ENCODE measurements around the gene PRKD3.

PRKD3 gene

DNA sequence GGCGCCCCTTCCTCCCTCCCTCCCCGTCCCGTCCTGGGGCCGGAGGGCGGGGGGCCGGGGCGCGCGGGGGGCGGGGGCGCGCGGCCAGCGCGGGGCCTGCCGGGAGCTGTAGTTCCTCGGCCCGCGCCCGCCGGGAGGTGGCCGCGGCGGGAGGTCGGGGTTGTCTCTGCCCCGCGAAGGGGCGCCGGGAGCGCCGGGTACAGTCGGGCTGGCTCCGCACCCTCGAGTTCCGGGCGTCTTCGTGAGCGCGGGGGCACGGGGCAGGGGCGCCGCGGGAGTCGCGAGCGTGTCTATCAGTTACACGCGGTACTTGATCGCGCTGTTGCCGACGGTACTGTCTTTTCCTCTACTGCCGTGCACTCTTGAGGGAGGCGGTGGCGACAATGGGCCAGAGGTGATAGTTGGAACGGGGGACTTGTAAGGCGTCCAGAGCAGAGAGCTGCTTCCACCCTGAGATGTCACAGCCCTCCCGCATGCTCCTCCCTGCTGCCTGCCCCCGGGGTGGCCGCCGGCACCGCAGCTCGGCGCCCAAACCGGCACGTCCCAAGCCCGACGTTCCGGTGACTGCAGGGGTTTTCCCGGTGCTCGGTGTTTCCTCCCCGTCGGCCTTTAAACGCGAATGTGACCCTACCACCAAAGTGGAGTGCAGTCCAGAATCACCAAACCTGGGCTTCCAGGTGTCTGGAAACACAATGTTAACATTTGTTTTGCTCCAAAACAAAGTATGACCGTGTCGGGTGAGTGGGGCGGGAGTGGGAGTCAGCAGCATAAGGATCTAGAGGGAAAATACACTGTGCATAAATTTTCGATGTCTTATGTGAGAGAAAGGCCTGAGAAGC lies at the start of gene PRKD3:
Gene PRKD3 (minus strand): TSS at position 48 of the 839 bp plus-strand sequence. CDS start 8,309 bp downstream, outside the sequence.
- no peak for DNase-seq (ENCODE audit: low read depth)

DNA sequence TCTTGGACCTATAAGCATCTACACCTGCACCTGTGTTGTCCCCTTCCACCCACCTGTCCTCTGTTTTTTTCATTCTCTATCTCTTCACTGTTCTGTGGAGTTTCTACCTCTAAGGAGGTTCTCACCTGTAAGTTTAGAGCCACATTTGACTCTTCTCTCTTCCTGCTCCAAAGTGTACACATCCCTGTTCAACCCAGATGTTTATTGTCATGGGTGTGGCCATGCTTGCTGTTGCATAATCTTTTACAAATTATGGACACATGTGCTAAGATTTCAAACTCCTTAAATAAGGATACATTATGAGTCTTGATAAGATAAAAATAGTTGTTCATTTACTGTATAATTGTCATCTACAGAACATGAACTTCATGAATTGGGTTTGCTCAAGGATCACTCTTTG lies 47.4 kb upstream of the PRKD3 start:
- DNase-seq (ENCODE audit: low read depth) = no peak

DNA sequence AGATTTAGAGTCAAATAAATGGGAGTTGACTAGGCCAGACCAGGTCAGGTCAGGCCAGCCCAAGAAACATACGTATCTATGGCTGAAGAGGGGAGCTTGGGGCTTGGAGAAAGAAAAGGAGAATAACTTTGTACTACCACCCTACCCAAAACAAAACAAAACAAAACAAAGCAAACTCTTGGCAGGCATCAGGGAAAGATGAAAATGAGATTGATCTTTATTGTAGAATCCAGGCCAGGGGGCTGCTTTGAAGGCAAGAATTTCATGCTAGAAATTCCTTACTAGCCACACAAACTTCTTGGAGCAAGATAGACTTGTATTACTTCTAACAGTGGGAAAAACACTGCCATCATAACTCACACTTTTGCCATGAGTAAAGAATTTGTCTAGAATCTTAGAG lies 46.0 kb upstream of the PRKD3 start:
- no peak for DNase-seq (ENCODE audit: low read depth)

DNA sequence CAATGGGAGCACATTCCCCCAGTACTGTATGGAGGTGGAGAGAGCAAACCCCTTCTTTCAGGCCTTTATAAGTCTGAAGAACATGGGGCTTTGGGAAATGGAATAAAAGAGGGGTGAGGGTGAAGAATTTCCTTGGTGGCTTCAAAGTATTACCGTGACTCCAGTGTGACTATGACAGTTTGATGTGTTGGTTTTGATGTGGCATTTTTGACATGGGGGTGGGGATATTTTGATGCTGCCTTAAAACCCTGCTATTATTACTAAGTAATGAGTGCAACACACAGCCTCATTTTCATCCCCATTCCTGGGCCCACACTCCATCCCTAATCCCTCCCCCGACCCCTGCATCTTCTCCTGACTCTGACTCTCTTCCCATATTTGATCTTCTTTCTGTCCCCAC lies 43.4 kb upstream of the PRKD3 start:
- no peak for DNase-seq (ENCODE audit: low read depth)

DNA sequence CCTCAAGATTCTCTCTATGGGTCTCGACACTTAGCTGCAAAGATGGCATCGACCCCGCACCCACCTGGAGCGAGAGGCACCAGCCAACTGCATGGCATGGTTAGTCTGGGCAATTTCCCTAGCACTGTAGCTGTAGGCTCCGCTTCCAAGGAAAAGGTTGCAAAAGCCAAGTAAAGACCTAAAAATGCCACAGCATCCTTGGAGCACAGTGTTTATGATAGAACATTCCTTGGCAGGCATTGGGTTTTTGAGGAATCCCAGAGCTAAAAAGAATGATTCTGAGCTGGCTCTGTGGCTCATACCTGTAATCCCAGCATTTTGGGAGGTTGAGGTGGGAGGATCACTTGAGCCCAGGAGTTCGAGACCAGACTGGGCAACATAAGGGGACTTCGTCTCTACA lies 42.7 kb upstream of the PRKD3 start:
- DNase-seq (ENCODE audit: low read depth) = no peak

DNA sequence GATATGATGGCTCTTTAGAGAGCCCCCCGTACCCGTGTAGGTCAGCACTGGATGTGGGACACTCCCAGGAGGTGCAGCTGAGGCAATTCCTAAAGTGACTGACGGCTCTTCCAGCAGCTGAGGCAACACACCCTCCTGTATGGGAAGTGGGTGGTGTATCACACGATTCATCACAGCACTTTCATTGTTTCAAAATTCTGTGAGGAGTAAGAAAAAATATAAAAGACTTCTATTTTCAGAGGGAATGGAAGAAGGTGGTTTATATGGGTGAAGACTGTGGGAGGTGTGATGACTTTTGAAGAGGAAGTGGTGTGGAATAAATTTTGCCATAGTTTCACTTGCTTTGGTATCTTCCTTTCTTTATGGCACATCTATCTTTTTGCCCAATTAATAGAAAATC lies 42.1 kb upstream of the PRKD3 start:
- DNase-seq (ENCODE audit: low read depth) = no peak

DNA sequence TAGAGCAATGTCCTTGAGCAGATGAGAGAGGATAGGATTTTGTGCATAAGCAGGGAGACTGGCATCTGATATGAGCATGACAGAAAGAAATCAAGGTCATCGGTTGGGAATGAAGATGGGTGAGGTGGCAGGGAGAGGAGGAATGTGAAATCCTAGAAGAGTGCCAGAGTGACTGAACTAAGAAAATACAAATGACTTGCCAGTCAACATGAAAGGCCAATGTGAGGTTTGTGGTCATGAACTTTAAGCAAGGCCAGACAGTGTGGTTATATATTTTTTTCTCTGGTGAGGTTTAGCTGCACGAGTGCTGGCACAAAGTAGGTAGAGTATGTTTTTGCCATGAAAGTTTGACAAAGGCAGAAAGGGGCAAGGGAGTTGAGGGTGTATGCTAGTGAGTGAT lies 41.0 kb upstream of the PRKD3 start:
- DNase-seq (ENCODE audit: low read depth) = no peak

DNA sequence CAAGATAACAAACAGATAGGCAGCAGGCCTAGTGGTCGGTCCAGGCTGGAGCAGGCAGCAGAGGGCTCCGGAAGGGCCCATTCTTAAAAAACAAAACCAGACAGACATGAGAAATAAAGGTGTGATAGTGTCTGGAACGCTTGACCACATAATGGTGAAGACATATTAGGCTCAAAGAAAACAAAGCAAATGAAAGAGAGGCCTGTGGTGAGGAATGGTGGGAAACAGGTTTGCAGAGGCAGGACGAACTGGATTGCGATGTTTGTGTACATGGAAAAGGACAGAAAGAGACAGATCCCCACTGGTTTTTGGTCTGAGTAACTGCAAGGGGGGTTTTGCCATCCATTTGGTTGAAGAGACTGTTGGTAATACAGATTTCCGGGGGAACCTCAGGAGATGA lies 39.7 kb upstream of the PRKD3 start:
- DNase-seq (ENCODE audit: low read depth) = no peak

DNA sequence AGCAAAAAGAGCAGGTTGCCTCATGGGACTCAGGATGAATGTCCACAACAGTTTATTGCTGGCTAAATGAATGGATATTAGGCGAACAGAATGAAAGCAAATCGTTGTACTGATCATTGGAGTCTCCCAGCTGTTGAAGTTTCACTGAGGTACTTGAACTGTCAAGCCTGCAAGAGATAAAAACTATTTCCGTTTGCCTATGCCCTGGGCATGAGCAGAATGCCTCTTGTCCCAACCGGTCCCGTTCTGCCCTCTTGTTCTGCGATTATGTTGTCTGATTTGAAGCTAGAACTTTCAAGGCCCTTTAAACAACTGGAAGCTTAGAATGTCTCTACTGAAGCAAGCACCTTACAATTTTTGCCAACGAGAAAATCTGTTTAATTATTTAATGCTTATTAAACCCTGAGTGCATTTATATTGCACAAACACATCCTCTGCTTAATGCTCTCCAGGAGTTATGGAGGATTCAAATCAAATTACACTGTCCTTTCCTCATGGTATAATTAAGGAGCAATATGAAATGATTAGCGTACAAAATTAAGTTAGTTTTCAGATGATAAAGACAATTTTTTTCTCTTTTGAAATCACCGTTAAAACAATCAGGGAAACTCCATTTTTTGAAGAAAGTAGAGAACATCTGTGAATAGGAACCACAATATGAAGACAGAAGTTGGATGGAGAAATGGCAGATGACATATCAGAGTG lies 37.5 kb upstream of the PRKD3 start:
- DNase-seq (ENCODE audit: low read depth) = no peak

DNA sequence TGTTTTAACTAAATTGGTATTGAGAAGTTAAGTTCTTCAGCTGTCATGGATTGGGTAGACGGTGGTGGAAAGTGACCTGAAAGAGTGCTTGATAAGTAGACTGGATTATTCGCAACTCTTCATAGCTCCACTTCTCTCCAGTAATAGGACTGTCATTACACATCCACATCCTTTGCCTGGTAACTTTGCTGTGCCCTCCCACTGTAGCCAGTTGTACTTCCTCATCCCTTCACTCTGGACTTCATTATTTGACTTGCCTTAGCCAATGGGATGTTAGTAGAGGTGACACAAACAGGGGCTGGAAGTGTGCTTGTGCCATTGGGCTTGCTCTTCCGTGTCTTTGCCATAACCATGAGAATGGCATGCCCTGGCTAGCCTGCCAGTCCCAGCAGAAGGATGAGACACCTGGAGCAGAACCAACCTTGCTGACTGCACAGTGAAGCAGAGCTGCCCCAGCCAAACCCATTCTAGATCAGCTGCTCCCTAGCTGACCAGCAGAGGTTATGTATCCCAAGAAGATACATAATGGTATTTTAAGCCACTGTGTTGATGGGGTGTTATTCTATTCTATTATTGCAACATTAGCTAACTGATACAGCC lies 36.7 kb upstream of the PRKD3 start:
- no peak for DNase-seq (ENCODE audit: low read depth)

DNA sequence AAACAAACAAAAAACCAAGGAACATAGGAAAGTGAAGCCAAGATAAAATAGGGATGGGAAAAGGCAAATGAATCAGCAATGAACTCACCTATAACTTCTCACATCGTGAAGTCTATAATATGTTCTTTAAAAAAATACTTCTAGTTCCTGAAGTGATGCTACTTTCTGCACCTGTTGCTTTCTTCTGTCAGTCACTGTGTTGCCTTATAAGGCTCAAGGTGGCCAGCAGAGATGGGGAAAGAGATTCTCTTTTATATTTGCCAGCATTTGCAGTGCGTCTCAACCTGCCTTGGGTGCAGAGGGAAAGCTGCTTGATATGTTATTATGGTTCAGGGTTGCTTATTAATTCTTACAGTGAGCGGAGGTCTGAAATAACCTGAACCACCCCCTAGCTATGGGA lies 33.8 kb upstream of the PRKD3 start:
- DNase-seq (ENCODE audit: low read depth) = no peak

DNA sequence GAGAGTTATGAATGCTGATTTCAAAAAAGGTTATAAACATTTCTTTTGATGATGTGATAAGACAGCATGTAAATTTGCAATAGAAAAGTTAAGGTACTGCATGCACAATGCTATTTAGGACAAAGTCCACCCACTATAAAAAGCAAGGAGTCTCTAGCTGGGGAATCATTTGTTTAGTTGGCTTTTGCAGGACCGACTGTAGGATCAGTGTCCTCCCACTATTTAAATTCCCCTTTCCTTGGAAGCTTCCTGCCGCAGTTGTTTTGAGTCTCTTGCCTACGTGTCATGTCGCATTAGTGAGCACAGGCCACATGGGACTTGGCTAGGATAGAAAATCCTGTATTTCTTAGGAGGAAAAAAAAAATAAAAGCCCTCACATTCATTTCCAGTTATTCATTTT lies 32.9 kb upstream of the PRKD3 start:
- no peak for DNase-seq (ENCODE audit: low read depth)

DNA sequence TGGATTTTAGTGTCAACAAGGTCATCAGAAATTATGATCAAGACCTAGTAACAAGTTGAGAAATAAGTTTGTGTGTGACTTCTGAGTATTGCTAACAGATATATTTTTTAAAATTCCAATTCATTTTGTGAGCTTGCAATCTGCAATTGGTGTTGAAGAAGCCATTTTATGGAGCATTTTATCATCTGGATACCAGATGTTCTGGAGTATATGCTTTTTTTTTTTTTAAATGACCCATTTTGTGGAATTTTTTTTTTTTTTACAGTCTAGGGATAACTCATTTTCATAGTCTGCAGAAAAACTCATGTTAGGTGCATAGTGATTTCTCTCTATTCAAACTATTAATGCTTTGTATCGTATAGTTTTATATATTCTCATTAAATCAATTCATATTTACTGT lies 32.4 kb upstream of the PRKD3 start:
- DNase-seq (ENCODE audit: low read depth) = no peak

DNA sequence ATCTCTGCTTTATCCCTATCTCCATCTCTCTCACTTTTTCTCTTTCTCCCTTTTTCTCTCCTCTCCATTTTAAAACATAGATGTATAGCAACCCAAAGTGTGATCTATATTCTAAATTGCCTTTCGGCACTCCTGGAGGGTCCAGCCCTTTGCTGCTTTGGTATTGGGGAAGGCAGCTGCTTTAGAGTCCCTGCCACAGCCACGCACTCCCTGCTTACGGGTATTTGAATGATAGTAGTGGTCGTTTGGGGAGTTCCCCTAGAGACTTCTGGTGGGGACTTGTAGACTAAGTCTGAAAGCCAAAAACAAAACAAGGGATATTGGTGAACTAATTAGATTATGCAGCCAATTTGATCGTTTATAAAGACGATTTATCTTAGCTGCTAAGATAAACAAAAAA lies 31.7 kb upstream of the PRKD3 start:
- no peak for DNase-seq (ENCODE audit: low read depth)

DNA sequence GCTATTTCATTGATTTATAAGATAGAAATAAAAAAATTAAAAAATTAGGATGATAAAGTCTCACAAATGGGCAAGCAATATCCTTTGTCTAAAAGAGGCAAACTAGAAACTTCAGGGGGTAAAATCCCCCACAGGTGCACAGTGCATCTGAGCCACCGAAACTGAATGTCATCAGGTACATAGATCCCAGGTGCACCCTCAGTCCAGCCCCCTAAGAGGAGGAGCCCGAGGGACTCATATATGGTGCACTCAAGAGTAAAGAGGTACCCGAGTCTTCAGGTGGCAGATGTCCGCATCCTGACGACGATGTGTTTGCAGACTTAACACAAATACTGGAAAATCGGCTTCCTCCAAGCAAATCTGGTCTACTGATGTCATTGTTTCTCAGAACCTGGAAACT lies 31.1 kb upstream of the PRKD3 start:
- no peak for DNase-seq (ENCODE audit: low read depth)

DNA sequence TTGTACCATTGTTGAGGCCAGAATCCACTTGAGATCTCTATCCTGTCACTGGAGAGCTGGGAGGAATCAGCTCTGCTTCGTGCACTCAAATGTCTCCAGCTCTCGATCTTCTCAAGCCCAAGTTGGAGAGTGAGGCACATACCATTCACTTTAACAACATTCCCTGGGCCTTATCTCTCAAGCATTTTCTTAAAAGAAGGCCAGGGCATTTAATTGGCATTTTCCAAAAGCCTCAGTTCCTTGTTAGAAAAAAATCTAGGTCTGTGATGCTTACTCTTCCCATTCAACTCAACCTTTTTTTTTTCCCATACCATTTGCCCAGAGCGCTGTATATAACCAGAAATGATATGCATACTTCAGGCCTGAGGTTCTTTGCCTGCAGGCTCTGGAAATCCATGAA lies 29.9 kb upstream of the PRKD3 start:
- DNase-seq (ENCODE audit: low read depth) = no peak

DNA sequence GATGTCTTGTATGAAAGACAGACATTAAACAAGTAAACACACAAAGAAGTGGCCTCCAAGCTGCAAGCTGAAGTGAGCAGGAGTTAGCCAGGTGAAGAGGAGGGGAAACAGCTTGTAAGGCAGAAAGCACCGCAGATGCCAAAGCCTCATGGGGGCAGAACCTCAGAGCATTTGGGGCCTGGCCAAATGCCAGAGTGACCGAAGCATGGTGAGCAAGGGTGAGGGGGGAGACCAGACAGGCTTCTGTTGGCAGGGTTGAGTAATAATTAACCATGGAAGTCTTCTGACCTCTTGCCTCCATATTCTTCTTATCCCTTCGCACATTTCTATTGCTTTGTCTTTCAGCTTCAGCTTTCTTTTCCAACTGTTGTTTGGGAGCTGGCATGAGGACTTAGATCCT lies 25.4 kb upstream of the PRKD3 start:
- DNase-seq (ENCODE audit: low read depth) = no peak

DNA sequence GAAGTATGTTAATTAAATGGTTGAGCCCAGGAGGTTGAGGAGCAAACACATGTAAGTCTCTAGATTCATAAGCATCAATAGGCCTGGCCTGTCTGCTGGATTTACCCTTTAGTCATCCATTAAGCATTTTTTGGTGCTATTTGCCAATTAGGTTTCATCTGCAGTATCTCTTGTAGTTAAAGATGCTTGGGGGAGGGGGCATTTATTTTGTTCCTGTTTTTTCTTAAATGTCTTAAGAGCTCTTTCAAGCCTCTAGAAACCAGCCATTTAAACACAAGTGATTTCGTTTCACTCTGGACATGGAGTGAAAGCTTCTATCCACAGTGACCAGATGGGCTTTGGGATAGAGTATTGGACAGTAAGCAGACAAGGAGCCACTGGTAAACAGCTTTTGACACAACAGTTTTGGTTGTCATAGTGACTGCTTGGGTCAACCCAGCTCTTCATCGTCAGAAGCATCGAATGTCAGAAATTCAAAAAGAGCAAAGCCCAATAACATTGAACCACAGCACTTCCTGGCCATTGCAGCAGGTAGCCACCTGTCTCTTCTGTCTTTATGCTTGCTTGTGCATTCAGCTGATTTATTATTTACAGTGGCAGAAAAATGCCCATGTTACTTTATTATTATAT lies 24.7 kb upstream of the PRKD3 start:
- DNase-seq (ENCODE audit: low read depth) = no peak

DNA sequence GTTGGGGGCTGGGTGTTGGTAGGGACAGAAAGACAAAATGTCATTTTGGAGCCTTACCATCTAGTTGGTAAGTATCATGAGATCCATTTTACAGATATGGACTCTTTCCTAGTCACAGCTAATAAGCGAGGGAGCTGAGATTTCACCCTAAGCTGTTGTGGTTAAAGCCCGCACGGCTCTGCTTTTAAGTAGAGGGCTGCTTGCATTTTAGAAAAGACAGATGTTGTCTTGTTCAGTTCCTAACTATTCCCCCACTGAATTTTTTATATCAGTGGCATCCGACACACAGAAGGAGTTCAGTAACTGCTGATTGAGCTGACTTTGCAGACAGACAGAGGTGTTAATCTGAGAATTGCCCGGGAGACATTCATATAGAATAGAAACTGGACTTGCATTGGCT lies 23.5 kb upstream of the PRKD3 start:
- DNase-seq (ENCODE audit: low read depth) = no peak

DNA sequence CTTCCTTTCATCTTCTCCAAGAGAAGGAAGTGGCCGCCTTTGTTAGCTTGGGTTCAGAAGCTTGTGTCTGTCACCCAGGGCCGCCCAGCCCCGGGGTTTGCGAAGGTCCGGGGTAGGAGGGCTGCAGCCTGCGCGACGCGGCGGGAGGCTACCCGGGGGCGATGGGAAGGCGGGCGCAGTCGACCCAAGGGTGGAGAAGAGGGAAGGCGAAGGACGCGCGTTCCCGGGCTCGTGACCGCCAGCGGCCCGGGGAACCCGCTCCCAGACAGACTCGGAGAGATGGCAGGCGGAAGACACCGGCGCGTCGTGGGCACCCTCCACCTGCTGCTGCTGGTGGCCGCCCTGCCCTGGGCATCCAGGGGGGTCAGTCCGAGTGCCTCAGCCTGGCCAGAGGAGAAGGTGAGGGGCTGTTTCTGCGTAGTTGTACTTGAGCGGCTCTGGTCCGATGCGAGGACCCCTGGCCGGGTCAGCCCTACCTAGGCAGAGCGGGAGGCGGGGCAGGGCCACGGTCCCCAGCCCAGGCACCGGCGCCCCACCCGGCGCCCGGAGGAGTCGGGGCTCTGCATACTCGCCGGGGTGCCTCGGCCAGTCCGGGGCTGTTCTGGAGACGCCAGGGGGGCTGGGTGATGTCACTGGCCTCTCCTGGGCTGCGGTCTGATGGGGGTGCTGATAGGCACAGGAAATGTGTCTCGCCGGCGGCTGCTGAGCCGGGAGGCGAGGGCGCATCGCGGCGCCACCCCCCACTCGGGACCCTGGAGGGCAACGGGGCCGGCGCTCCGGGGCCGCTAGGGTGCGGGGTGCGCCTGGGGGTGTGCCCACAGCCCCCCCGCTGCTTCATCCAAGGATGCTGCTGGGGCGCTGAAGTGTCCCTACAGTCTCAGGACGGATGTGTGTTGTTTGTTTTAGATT lies 20.1 kb upstream of the PRKD3 start, which contains the start of gene QPCT:
Gene QPCT (plus strand): TSS at position 178 of the 909 bp plus-strand sequence. CDS start 102 bp downstream, at position 280.
- no peak for DNase-seq (ENCODE audit: low read depth)

Measured in non-pigmented ciliary epithelial cell (primary cell).